H9 (cell line): ENCODE results near the gene NCDN. TPM values are rescaled to one million over a fixed set of nuclear protein-coding genes. Genes with fewer than 3 reads are reported as not detected.

Experiments
- DNase-seq: peaks from one replicate; pipeline ENCODE4 v3.0.0-alpha.2; 2017
- H2AFZ ChIP-seq: one replicate; pipeline ENCODE4 v1.6.1; 2013; ENCODE audit warnings: mild to moderate bottlenecking, low read length, control low read depth, moderate library complexity
- H2AK5ac ChIP-seq: 2 replicates; pipeline ENCODE4 v1.6.1; 2013; ENCODE audit warnings: low read length, control low read depth, mixed read lengths; ENCODE audit not compliant: insufficient read length
- H2BK120ac ChIP-seq: one replicate; pipeline ENCODE4 v1.6.1; 2013; ENCODE audit warnings: low read depth, mild to moderate bottlenecking, low read length, control low read depth, inconsistent platforms; ENCODE audit not compliant: poor library complexity, severe bottlenecking
- H2BK12ac ChIP-seq: 2 replicates; pipeline ENCODE4 v1.6.1; 2013; ENCODE audit warnings: low read length, control low read depth, mixed read lengths, low read depth; ENCODE audit not compliant: insufficient read length
- H2BK15ac ChIP-seq: 2 replicates; pipeline ENCODE4 v1.6.1; 2013; ENCODE audit warnings: low read depth, low read length, control low read depth
- H2BK20ac ChIP-seq: one replicate; pipeline ENCODE4 v1.6.1; 2013; ENCODE audit warnings: low read depth, mild to moderate bottlenecking, low read length, control low read depth, inconsistent platforms; ENCODE audit not compliant: poor library complexity, severe bottlenecking
- H2BK5ac ChIP-seq: 2 replicates; pipeline ENCODE4 v1.6.1; 2013; ENCODE audit warnings: low read length, control low read depth, mixed read lengths; ENCODE audit not compliant: insufficient read length
- H3K14ac ChIP-seq: 2 replicates; pipeline ENCODE4 v1.6.1; 2013; ENCODE audit warnings: low read length, control low read depth; ENCODE audit not compliant: insufficient read depth
- H3K18ac ChIP-seq: 2 replicates; pipeline ENCODE4 v1.6.1; 2013; ENCODE audit warnings: low read depth, mild to moderate bottlenecking, mixed read lengths, low read length, control low read depth; ENCODE audit not compliant: insufficient read length
- H3K23ac ChIP-seq: 2 replicates; pipeline ENCODE4 v1.6.1; 2013; ENCODE audit warnings: low read length, control low read depth, mixed read lengths, low read depth; ENCODE audit not compliant: insufficient read length
- H3K23me2 ChIP-seq: 2 replicates; pipeline ENCODE4 v1.6.1; 2013; ENCODE audit warnings: low read depth, mild to moderate bottlenecking, mixed read lengths, low read length, control low read depth; ENCODE audit not compliant: insufficient read length, poor library complexity, severe bottlenecking
- H3K27ac ChIP-seq: 2 replicates; pipeline ENCODE4 v1.5.1; 2013; ENCODE audit warnings: low read length, control low read depth, mixed read lengths, low read depth; ENCODE audit not compliant: insufficient read length
- H3K27me3 ChIP-seq: 2 replicates; pipeline ENCODE4 v1.6.1; 2013; ENCODE audit warnings: low read length, control low read depth, inconsistent platforms; ENCODE audit not compliant: insufficient read depth
- H3K4ac ChIP-seq: 2 replicates; pipeline ENCODE4 v1.6.1; 2013; ENCODE audit warnings: low read depth, mild to moderate bottlenecking, control low read depth, inconsistent platforms, low read length, moderate library complexity
- H3K4me1 ChIP-seq: 2 replicates; pipeline ENCODE4 v1.6.1; 2013; ENCODE audit warnings: low read length, control low read depth, inconsistent platforms; ENCODE audit not compliant: insufficient read depth
- H3K4me2 ChIP-seq: 2 replicates; pipeline ENCODE4 v1.6.1; 2013; ENCODE audit warnings: low read length, control low read depth, mixed read lengths; ENCODE audit not compliant: insufficient read length, insufficient read depth
- H3K56ac ChIP-seq: 2 replicates; pipeline ENCODE4 v1.6.1; 2013; ENCODE audit warnings: low read depth, mild to moderate bottlenecking, mixed read lengths, low read length, control low read depth; ENCODE audit not compliant: insufficient read length
- H3K79me1 ChIP-seq: 2 replicates; pipeline ENCODE4 v1.6.1; 2013; ENCODE audit warnings: low read depth, mild to moderate bottlenecking, moderate library complexity, low read length, control low read depth, inconsistent platforms; ENCODE audit not compliant: insufficient read depth, poor library complexity, severe bottlenecking
- H3K79me2 ChIP-seq: 2 replicates; pipeline ENCODE4 v1.6.1; 2013; ENCODE audit warnings: low read length, control low read depth, inconsistent platforms; ENCODE audit not compliant: insufficient read depth
- H3K9ac ChIP-seq: 2 replicates; pipeline ENCODE4 v1.6.1; 2013; ENCODE audit warnings: low read length, control low read depth, mixed read lengths; ENCODE audit not compliant: insufficient read length; ENCODE audit errors: extremely low read depth
- H3K9me3 ChIP-seq: one replicate; pipeline ENCODE4 v1.6.1; 2013; ENCODE audit warnings: low read depth, low read length, inconsistent platforms; ENCODE audit not compliant: control insufficient read depth
- H3T11ph ChIP-seq: one replicate; pipeline ENCODE4 v1.6.1; 2013; ENCODE audit warnings: mild to moderate bottlenecking, low read length, control low read depth, inconsistent platforms
- H4K20me1 ChIP-seq: one replicate; pipeline ENCODE4 v1.6.1; 2013; ENCODE audit not compliant: control insufficient read depth, insufficient read length, insufficient read depth
- H4K5ac ChIP-seq: 2 replicates; pipeline ENCODE4 v1.6.1; 2013; ENCODE audit warnings: low read depth, mild to moderate bottlenecking, mixed read lengths, low read length, control low read depth; ENCODE audit not compliant: insufficient read length
- H4K8ac ChIP-seq: replicated peaks from 2 replicates; pipeline ENCODE4 v1.6.1; 2013; ENCODE audit warnings: low read length, control low read depth, mixed read lengths, low read depth; ENCODE audit not compliant: insufficient read length
- H4K91ac ChIP-seq: 2 replicates; pipeline ENCODE4 v1.6.1; 2013; ENCODE audit warnings: low read depth, mild to moderate bottlenecking, moderate library complexity, mixed read lengths, low read length, control low read depth; ENCODE audit not compliant: insufficient read length
- H3K27ac Mint-ChIP-seq, 3 experiments: 2 replicates in 2 of 3; 3 replicates in 1 of 3; pipeline ENCODE4 v1.8.0; 2020 to 2021; ENCODE audit warnings: mixed read lengths in 3 of 3, mild to moderate bottlenecking in 1 of 3, moderate library complexity in 1 of 3
- H3K27me3 Mint-ChIP-seq: 2 replicates; pipeline ENCODE4 v1.8.0; 2021; ENCODE audit warnings: low read depth, mild to moderate bottlenecking, moderate library complexity, mixed read lengths
- H3K36me3 Mint-ChIP-seq, 3 experiments: 2 replicates in 2 of 3; 3 replicates in 1 of 3; pipeline ENCODE4 v1.8.0; 2020 to 2021; ENCODE audit warnings: low read depth in 3 of 3, mixed read lengths in 3 of 3; ENCODE audit not compliant: insufficient read depth in 1 of 3
- H3K4me1 Mint-ChIP-seq, 2 experiments: 2 replicates each; pipeline ENCODE4 v1.8.0; 2020; ENCODE audit warnings: mixed read lengths in 2 of 2
- H3K4me3 Mint-ChIP-seq, 2 experiments: 2 replicates in 1 of 2; 3 replicates in 1 of 2; pipeline ENCODE4 v1.8.0; 2020 to 2021; ENCODE audit warnings: mild to moderate bottlenecking in 2 of 2, mixed read lengths in 2 of 2, moderate library complexity in 1 of 2
- H3K9me3 Mint-ChIP-seq, 2 experiments: 2 replicates in 1 of 2; 3 replicates in 1 of 2; pipeline ENCODE4 v1.8.0; 2020; ENCODE audit warnings: mild to moderate bottlenecking in 2 of 2, mixed read lengths in 2 of 2, moderate library complexity in 1 of 2
- WGBS: extraction: QIAGEN DNeasy Blood & Tissue Kit; methylation state at CpG from one replicate; pipeline ENCODE4 v1.1.7; 2013; ENCODE audit warnings: missing lambda C conversion rate, low lambda C conversion rate, mixed read lengths; ENCODE audit not compliant: insufficient read length; ENCODE audit errors: extremely low coverage; 5-methylcytosine and 5-hydroxymethylcytosine counted together
- total RNA-seq: library from RNA; stranded (reverse); gene quantifications from 2 replicates; pipeline ENCODE4 v1.2.1, GENCODE V29; 2021
- TF ChIP-seq, protein P1 (sequence below): fragments of 200-600 bp; sonication (generic); conservative IDR thresholded peaks from 3 replicates; pipeline ENCODE4 v1.8.0; 2021; ENCODE audit warnings: antibody characterized with exemption, mild to moderate bottlenecking

The NCDN gene
- total RNA-seq, 1 experiment from 2014 or later: 44.2 TPM

DNA sequence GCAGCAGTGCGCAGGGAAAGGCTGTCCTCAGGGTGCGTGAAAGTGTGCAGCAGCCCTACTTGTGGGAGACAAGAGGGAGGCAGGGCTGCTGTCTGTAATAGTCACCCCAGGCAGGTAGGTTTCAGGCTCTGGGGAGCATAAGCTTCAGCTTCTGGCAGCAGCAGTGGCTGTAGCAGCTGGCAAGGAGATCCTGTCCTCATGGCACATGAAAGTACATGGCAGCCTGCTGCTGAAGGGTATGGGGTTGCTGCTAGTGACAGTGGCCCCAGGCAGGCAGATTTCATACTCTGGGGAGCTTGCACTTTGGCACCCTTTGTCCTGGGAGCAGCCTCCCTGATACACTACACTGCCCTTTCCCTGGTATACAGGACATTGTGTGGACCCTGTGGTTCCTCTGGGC is 26.7 kb upstream of the NCDN start:
- H3K4me1 ChIP-seq: peaks cover 5% of the 10 kb centered on the region
- no peak overlapping the region for H3K18ac ChIP-seq
- H3K4me1 Mint-ChIP-seq: peaks cover 14 to 21% of the 10 kb centered on the region in 2 experiments
- no peak overlapping the region for H2BK12ac ChIP-seq
- H3K23ac ChIP-seq: no peak overlapping the region
- H2AK5ac ChIP-seq: no peak overlapping the region
- H2AFZ ChIP-seq: no peak overlapping the region
- H3K79me1 ChIP-seq: peaks cover 6% of the 10 kb centered on the region
- no peaks in the 10 kb centered on the region for H4K20me1 ChIP-seq
- H3K4me3 Mint-ChIP-seq: no peak overlapping the region
- H2BK15ac ChIP-seq: no peak overlapping the region
- no peak overlapping the region for H2BK5ac ChIP-seq
- no peak overlapping the region for H2BK20ac ChIP-seq
- H3K9me3 ChIP-seq: no peaks in the 10 kb centered on the region
- H3K9me3 Mint-ChIP-seq: peaks cover 18 to 22% of the 10 kb centered on the region in 2 experiments; a peak in 4 of 5 replicates
- H3K27ac Mint-ChIP-seq: no peak overlapping the region; a peak in 1 of 7 replicates
- H4K5ac ChIP-seq: no peak overlapping the region
- peaks cover 2% of the 10 kb centered on the region; the same call in 1 of the 2 replicates for H3K79me2 ChIP-seq
- no peak overlapping the region for H3K14ac ChIP-seq
- no peak overlapping the region for H4K91ac ChIP-seq
- H2BK120ac ChIP-seq: no peak overlapping the region
- no peak overlapping the region for H3T11ph ChIP-seq
- no peak overlapping the region for H3K4ac ChIP-seq
- no peaks in the 10 kb centered on the region for H3K27me3 Mint-ChIP-seq
- no peak for DNase-seq
- H3K36me3 Mint-ChIP-seq: peaks cover 33 to 38% (median 34%) of the 10 kb centered on the region in 3 experiments
- TF ChIP-seq, protein P1, sequence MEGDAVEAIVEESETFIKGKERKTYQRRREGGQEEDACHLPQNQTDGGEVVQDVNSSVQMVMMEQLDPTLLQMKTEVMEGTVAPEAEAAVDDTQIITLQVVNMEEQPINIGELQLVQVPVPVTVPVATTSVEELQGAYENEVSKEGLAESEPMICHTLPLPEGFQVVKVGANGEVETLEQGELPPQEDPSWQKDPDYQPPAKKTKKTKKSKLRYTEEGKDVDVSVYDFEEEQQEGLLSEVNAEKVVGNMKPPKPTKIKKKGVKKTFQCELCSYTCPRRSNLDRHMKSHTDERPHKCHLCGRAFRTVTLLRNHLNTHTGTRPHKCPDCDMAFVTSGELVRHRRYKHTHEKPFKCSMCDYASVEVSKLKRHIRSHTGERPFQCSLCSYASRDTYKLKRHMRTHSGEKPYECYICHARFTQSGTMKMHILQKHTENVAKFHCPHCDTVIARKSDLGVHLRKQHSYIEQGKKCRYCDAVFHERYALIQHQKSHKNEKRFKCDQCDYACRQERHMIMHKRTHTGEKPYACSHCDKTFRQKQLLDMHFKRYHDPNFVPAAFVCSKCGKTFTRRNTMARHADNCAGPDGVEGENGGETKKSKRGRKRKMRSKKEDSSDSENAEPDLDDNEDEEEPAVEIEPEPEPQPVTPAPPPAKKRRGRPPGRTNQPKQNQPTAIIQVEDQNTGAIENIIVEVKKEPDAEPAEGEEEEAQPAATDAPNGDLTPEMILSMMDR: no peak
- no peak overlapping the region for H3K56ac ChIP-seq
- H4K8ac ChIP-seq: no peak overlapping the region
- WGBS: no CpG with 5 or more reads among the region's 2 CpGs
- no peak overlapping the region for H3K9ac ChIP-seq
- no peak overlapping the region for H3K27ac ChIP-seq
- H3K4me2 ChIP-seq: no peak overlapping the region
- H3K27me3 ChIP-seq: no peaks in the 10 kb centered on the region
- H3K23me2 ChIP-seq: no peaks in the 10 kb centered on the region
